GM12878 (cell line): Measurements from ENCODE around the gene DCP1B. TPM values are rescaled to one million over a fixed set of nuclear protein-coding genes. Genes with fewer than 3 reads are reported as not detected.

Source experiments
- BACH1 ChIP-seq: fragments of 450-650 bp; IDR thresholded peaks from 2 replicates; pipeline ENCODE4 v1.6.1; 2017; ENCODE audit warnings: mild to moderate bottlenecking, borderline replicate concordance
- BHLHE40 ChIP-seq, 2 experiments: fragments of 450-650 bp in 1 of 2; IDR thresholded peaks; 2 replicates each; pipeline ENCODE4 v1.6.1; 2011 to 2017; ENCODE audit warnings: low read depth in 2 of 2, borderline replicate concordance in 1 of 2, improper control_type of control experiment in 1 of 2, low read length in 1 of 2, mild to moderate bottlenecking in 1 of 2
- BRCA1 ChIP-seq: IDR thresholded peaks from 2 replicates; pipeline ENCODE4 v1.6.1; 2011; ENCODE audit warnings: low read depth, low read length, improper control_type of control experiment
- CREM ChIP-seq: IDR thresholded peaks from 2 replicates; pipeline ENCODE4 v1.6.1; 2014; ENCODE audit warnings: antibody characterized with exemption, low read depth
- EZH2 ChIP-seq: IDR thresholded peaks from 2 replicates; pipeline ENCODE4 v1.6.1; 2012; ENCODE audit warnings: low read depth, mild to moderate bottlenecking, control low read depth, inconsistent platforms, low read length, borderline replicate concordance; ENCODE audit not compliant: control insufficient read depth
- JUND ChIP-seq: IDR thresholded peaks from 2 replicates; pipeline ENCODE4 v1.6.1; 2012; ENCODE audit warnings: low read depth, mild to moderate bottlenecking, low read length, improper control_type of control experiment, moderate library complexity
- KDM1A ChIP-seq: fragments of 200-600 bp; sonication (generic); IDR thresholded peaks from 2 replicates; pipeline ENCODE4 v1.6.1; 2016; ENCODE audit warnings: borderline replicate concordance
- MEF2A ChIP-seq: IDR thresholded peaks from 2 replicates; pipeline ENCODE4 v1.6.1; 2011; ENCODE audit warnings: low read depth, mild to moderate bottlenecking, low read length, moderate library complexity; ENCODE audit not compliant: insufficient read depth
- MTA2 ChIP-seq: fragments of 450-650 bp; IDR thresholded peaks from 2 replicates; pipeline ENCODE4 v1.6.1; 2016; ENCODE audit warnings: low read depth, mild to moderate bottlenecking, moderate library complexity
- MXI1 ChIP-seq: fragments of 150-350 bp; IDR thresholded peaks from 2 replicates; pipeline ENCODE4 v1.6.1; 2011; ENCODE audit warnings: low read depth, mild to moderate bottlenecking, inconsistent platforms, low read length, improper control_type of control experiment
- POLR2A ChIP-seq: IDR thresholded peaks from 2 replicates; pipeline ENCODE4 v1.6.1; 2011; ENCODE audit warnings: low read depth, mild to moderate bottlenecking, low read length
- POLR2AphosphoS5 ChIP-seq: IDR thresholded peaks from 2 replicates; pipeline ENCODE4 v1.6.1; 2011; ENCODE audit warnings: mild to moderate bottlenecking, low read length, inconsistent platforms
- POU2F2 ChIP-seq: IDR thresholded peaks from 3 replicates; pipeline ENCODE4 v1.6.1; 2011; ENCODE audit warnings: low read depth, mild to moderate bottlenecking, low read length, borderline replicate concordance
- RAD51 ChIP-seq: fragments of 450-650 bp; IDR thresholded peaks from 2 replicates; pipeline ENCODE4 v1.6.1; 2016; ENCODE audit warnings: moderate library complexity, mild to moderate bottlenecking, inconsistent platforms
- RB1 ChIP-seq: fragments of 450-650 bp; formaldehyde crosslinking; IDR thresholded peaks from 2 replicates; pipeline ENCODE4 v1.6.1; 2017; ENCODE audit warnings: mild to moderate bottlenecking, borderline replicate concordance
- RUNX3 ChIP-seq: IDR thresholded peaks from 2 replicates; pipeline ENCODE4 v1.6.1; 2012; ENCODE audit warnings: low read length, inconsistent platforms
- SP1 ChIP-seq: IDR thresholded peaks from one replicate; pipeline ENCODE4 v1.6.1; 2011; ENCODE audit warnings: low read depth, low read length
- STAT1 ChIP-seq: fragments of 450-650 bp; conservative IDR thresholded peaks from 2 replicates; pipeline ENCODE4 v1.6.1; 2014; ENCODE audit warnings: antibody characterized with exemption, mild to moderate bottlenecking
- TCF12 ChIP-seq: IDR thresholded peaks from 2 replicates; pipeline ENCODE4 v1.6.1; 2011; ENCODE audit warnings: low read depth, mild to moderate bottlenecking, low read length
- ZNF384 ChIP-seq: IDR thresholded peaks from 2 replicates; pipeline ENCODE4 v1.6.1; 2012; ENCODE audit warnings: low read depth, mild to moderate bottlenecking, low read length, improper control_type of control experiment, borderline replicate concordance
- polyA plus RNA-seq, 11 experiments: library from polyadenylated mRNA; depleted of rRNA in 4 of 11; unstranded in 6 of 11; stranded (reverse) in 5 of 11; fragments of >200 nt; fragmentation: Nextera tagmentation in 4 of 11; fragmentation: Illumina TruSeq in 1 of 11; extraction: Ambion mirVana in 4 of 11; extraction: Trizol in 1 of 11; gene quantifications; 1 replicate in 1 of 11; 2 replicates in 10 of 11; pipeline versions ENCODE4 v1.2.1 to v1.2.3, GENCODE V29; 2011 to 2016; ENCODE audit warnings: inconsistent platforms in 2 of 11, missing spikeins in 2 of 11, low read depth in 1 of 11
- total RNA-seq, 4 experiments: library from RNA; depleted of rRNA in 3 of 4; stranded (reverse); fragments of >200 nt in 3 of 4; fragmentation: Illumina TruSeq in 1 of 4; extraction: Trizol in 1 of 4; gene quantifications; 2 replicates each; pipeline versions ENCODE4 v1.2.1 to v1.2.3, GENCODE V29; 2013 to 2021
- TF ChIP-seq, protein P1 (sequence below), 3 experiments: IDR thresholded peaks in 2 of 3; conservative IDR thresholded peaks in 1 of 3; 2 replicates each; pipeline ENCODE4 v1.5.1; 2011; ENCODE audit warnings: low read depth in 3 of 3, low read length in 3 of 3, mild to moderate bottlenecking in 3 of 3, control low read depth in 2 of 3, moderate library complexity in 2 of 3, inconsistent platforms in 1 of 3, mixed read lengths in 1 of 3; ENCODE audit not compliant: control insufficient read depth in 2 of 3, insufficient read depth in 1 of 3; ENCODE audit errors: extremely low read depth in 1 of 3
- TF ChIP-seq, protein P2 (sequence below): IDR thresholded peaks from 2 replicates; pipeline ENCODE4 v1.6.1; 2012; ENCODE audit warnings: improper control_type of control experiment, low read depth, low read length; ENCODE audit not compliant: insufficient replicate concordance
- TF ChIP-seq, protein P3 (sequence below): IDR thresholded peaks from 2 replicates; pipeline ENCODE4 v1.6.1; 2012; ENCODE audit warnings: low read length, inconsistent platforms

The DCP1B gene
- total and polyA plus RNA-seq, 10 of the 15 experiments (the other 5 are each of a cell fraction or from before 2014, with no cell fraction given): 1.3 to 23.4 (median 15.3) TPM

DNA sequence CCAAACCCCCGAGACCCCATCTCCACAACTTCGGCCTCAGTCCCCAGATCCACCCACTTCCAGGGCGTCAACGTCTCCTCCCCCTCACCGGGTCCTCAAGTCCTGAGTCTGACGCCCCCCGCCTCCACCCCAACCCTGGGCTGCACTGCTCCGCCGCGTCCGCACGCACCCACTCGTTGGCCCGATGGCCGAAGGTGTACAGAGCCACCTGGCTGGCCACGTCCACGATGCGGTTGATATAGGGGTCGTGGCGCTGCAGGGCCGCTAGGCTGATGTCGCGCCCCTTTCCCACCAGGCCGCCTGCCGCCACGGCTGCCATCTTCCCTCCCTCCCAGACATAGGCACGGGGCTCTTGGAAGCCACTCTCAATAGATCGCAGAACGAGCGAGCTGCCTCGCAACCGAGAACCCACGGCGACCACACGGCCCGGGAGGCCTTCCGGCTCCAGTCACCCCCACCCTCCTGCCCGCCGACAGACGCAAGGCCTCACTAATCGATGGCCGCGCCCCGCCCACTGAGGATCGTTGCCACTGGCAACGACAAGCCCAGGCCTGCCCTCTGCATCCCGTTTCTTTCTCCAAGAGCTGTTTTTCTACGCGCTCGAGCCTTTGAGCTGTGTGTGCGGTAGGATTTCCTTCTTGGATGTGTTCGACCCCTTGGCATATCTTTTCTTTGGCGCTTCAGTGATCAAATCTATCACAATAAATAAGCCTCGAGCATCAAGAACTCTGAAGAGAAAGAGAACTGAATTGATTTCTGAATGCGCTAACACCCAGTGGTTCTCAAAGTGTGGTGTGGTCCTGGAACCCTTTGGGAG is at the start of gene DCP1B (continued):
- TF ChIP-seq TCF12 (no peak), KDM1A (no peak), POU2F2 (peak; percentile 81; the same call in 2 of the 3 replicates), RB1 (no peak), BRCA1 (no peak), CREM (peak; percentile 61; the same call in 1 of the 2 replicates), STAT1 (peak; percentile 75; the same call in 1 of the 2 replicates), MTA2 (peak; percentile 59), POLR2A (peak; percentile 98), MEF2A (no peak), BHLHE40 (IDR thresholded peaks at IDR 0.05; ENCODE audit: borderline replicate concordance in 1 of 2, low read depth in 2 of 2, low read length in 1 of 2) (peak; percentile 80 to 90), ZNF384 (no peak), RUNX3 (peak; percentile 89), SP1 (peak; percentile 83), EZH2 (no peak), MXI1 (peak; percentile 88), RAD51 (peak; percentile 50; the same call in 1 of the 2 replicates), BACH1 (peak; percentile 72), POLR2AphosphoS5 (peak; percentile 89), JUND (no peak)
- TF ChIP-seq, protein P1, sequence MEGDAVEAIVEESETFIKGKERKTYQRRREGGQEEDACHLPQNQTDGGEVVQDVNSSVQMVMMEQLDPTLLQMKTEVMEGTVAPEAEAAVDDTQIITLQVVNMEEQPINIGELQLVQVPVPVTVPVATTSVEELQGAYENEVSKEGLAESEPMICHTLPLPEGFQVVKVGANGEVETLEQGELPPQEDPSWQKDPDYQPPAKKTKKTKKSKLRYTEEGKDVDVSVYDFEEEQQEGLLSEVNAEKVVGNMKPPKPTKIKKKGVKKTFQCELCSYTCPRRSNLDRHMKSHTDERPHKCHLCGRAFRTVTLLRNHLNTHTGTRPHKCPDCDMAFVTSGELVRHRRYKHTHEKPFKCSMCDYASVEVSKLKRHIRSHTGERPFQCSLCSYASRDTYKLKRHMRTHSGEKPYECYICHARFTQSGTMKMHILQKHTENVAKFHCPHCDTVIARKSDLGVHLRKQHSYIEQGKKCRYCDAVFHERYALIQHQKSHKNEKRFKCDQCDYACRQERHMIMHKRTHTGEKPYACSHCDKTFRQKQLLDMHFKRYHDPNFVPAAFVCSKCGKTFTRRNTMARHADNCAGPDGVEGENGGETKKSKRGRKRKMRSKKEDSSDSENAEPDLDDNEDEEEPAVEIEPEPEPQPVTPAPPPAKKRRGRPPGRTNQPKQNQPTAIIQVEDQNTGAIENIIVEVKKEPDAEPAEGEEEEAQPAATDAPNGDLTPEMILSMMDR (IDR thresholded peaks at IDR 0.05 in 2 of 3, conservative IDR thresholded peaks at IDR 0.05 in 1 of 3; ENCODE audit: control insufficient read depth in 2 of 3, extremely low read depth in 1 of 3, insufficient read depth in 1 of 3, low read depth in 3 of 3, low read length in 3 of 3): no peak
- TF ChIP-seq, protein P2, sequence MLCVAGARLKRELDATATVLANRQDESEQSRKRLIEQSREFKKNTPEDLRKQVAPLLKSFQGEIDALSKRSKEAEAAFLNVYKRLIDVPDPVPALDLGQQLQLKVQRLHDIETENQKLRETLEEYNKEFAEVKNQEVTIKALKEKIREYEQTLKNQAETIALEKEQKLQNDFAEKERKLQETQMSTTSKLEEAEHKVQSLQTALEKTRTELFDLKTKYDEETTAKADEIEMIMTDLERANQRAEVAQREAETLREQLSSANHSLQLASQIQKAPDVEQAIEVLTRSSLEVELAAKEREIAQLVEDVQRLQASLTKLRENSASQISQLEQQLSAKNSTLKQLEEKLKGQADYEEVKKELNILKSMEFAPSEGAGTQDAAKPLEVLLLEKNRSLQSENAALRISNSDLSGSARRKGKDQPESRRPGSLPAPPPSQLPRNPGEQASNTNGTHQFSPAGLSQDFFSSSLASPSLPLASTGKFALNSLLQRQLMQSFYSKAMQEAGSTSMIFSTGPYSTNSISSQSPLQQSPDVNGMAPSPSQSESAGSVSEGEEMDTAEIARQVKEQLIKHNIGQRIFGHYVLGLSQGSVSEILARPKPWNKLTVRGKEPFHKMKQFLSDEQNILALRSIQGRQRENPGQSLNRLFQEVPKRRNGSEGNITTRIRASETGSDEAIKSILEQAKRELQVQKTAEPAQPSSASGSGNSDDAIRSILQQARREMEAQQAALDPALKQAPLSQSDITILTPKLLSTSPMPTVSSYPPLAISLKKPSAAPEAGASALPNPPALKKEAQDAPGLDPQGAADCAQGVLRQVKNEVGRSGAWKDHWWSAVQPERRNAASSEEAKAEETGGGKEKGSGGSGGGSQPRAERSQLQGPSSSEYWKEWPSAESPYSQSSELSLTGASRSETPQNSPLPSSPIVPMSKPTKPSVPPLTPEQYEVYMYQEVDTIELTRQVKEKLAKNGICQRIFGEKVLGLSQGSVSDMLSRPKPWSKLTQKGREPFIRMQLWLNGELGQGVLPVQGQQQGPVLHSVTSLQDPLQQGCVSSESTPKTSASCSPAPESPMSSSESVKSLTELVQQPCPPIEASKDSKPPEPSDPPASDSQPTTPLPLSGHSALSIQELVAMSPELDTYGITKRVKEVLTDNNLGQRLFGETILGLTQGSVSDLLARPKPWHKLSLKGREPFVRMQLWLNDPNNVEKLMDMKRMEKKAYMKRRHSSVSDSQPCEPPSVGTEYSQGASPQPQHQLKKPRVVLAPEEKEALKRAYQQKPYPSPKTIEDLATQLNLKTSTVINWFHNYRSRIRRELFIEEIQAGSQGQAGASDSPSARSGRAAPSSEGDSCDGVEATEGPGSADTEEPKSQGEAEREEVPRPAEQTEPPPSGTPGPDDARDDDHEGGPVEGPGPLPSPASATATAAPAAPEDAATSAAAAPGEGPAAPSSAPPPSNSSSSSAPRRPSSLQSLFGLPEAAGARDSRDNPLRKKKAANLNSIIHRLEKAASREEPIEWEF: peak; percentile 82
- TF ChIP-seq, protein P3, sequence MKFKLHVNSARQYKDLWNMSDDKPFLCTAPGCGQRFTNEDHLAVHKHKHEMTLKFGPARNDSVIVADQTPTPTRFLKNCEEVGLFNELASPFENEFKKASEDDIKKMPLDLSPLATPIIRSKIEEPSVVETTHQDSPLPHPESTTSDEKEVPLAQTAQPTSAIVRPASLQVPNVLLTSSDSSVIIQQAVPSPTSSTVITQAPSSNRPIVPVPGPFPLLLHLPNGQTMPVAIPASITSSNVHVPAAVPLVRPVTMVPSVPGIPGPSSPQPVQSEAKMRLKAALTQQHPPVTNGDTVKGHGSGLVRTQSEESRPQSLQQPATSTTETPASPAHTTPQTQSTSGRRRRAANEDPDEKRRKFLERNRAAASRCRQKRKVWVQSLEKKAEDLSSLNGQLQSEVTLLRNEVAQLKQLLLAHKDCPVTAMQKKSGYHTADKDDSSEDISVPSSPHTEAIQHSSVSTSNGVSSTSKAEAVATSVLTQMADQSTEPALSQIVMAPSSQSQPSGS: no peak
